Testis (tissue), 2 donors: ENCODE data around the gene REV3L.

ENCODE experiments used
- CTCF ChIP-seq, 3 experiments: fragments of 450-650 bp in 2 of 3; fragments of 200-600 bp in 1 of 3; sonication (generic) in 1 of 3; IDR thresholded peaks; one replicate each; pipeline ENCODE4 v1.5.1; 2016 to 2019; ENCODE audit warnings: antibody characterized with exemption in 3 of 3, mild to moderate bottlenecking in 2 of 3, moderate library complexity in 1 of 3
- POLR2A ChIP-seq: fragments of 450-650 bp; IDR thresholded peaks from one replicate; pipeline ENCODE4 v1.6.1; 2017; ENCODE audit warnings: antibody characterized with exemption, mild to moderate bottlenecking, moderate library complexity

- TF ChIP-seq CTCF (IDR thresholded peaks at IDR 0.05) (no peak), POLR2A (no peak)
These were observed 75.3 kb downstream of the REV3L start for GRCh38 chr6:111407686-111408085.
